DOHH2 (cell line): Measurements from ENCODE around the gene ATP8A2.

Experiments
- H3F3A ChIP-seq: fragments of 200-600 bp; sonication (generic), shearing (Covaris generic); 2 replicates; pipeline ENCODE4 v1.6.0; 2016; ENCODE audit warnings: antibody characterized with exemption, mild to moderate bottlenecking; ENCODE audit not compliant: control insufficient read depth, insufficient read depth
- H3K27ac ChIP-seq: fragments of 200-600 bp; sonication (generic); 2 replicates; pipeline ENCODE4 v1.5.1; 2014; ENCODE audit warnings: low read depth, mild to moderate bottlenecking, low read length, moderate library complexity
- H3K27me3 ChIP-seq: fragments of 200-600 bp; sonication (generic); 2 replicates; pipeline ENCODE4 v1.6.1; 2014; ENCODE audit warnings: mild to moderate bottlenecking, low read length, mixed read lengths; ENCODE audit not compliant: control insufficient read depth
- H3K36me3 ChIP-seq: fragments of 200-600 bp; sonication (generic); 2 replicates; pipeline ENCODE4 v1.6.1; 2014; ENCODE audit warnings: mild to moderate bottlenecking, low read length, moderate library complexity, mixed read lengths; ENCODE audit not compliant: control insufficient read depth
- H3K4me1 ChIP-seq: fragments of 200-600 bp; sonication (generic); 2 replicates; pipeline ENCODE4 v1.6.1; 2014; ENCODE audit warnings: mild to moderate bottlenecking, low read length, mixed read lengths; ENCODE audit not compliant: control insufficient read depth
- H3K4me2 ChIP-seq: fragments of 200-600 bp; sonication (generic); 2 replicates; pipeline ENCODE4 v1.6.0; 2014; ENCODE audit warnings: mild to moderate bottlenecking, low read length, moderate library complexity
- H3K4me3 ChIP-seq: fragments of 200-600 bp; sonication (generic); 2 replicates; pipeline ENCODE4 v1.5.1; 2014; ENCODE audit warnings: mild to moderate bottlenecking, low read length, mixed read lengths
- H3K79me2 ChIP-seq: fragments of 200-600 bp; sonication (generic); 2 replicates; pipeline ENCODE4 v1.6.1; 2014; ENCODE audit warnings: mild to moderate bottlenecking, low read length, mixed read lengths; ENCODE audit not compliant: control insufficient read depth
- H3K9me2 ChIP-seq: fragments of 200-600 bp; sonication (generic); replicated peaks from 2 replicates; pipeline ENCODE4 v1.6.1; 2014; ENCODE audit warnings: mild to moderate bottlenecking, low read length, mixed read lengths; ENCODE audit not compliant: control insufficient read depth
- H3K9me3 ChIP-seq: fragments of 200-600 bp; sonication (generic); 2 replicates; pipeline ENCODE4 v1.6.1; 2014; ENCODE audit warnings: antibody characterized with exemption, low read length, mixed read lengths; ENCODE audit not compliant: control insufficient read depth, insufficient read depth
- H4K20me1 ChIP-seq: fragments of 200-600 bp; sonication (generic); 2 replicates; pipeline ENCODE4 v1.6.0; 2014; ENCODE audit warnings: low read depth, mild to moderate bottlenecking, antibody characterized with exemption, low read length, moderate library complexity; ENCODE audit not compliant: control insufficient read depth, insufficient read depth
- EZH2phosphoT487 ChIP-seq: fragments of 200-600 bp; sonication (generic); IDR thresholded peaks from 2 replicates; pipeline ENCODE4 v1.6.1; 2017; ENCODE audit warnings: borderline replicate concordance, mild to moderate bottlenecking, antibody characterized with exemption, low read length, moderate library complexity, mixed read lengths
- TF ChIP-seq, protein P1 (sequence below): fragments of 200-600 bp; sonication (generic); IDR thresholded peaks from one replicate; pipeline ENCODE4 v1.5.1; 2014; ENCODE audit warnings: antibody characterized with exemption, mild to moderate bottlenecking, low read depth, low read length; ENCODE audit not compliant: poor library complexity, severe bottlenecking

Gene ATP8A2

DNA sequence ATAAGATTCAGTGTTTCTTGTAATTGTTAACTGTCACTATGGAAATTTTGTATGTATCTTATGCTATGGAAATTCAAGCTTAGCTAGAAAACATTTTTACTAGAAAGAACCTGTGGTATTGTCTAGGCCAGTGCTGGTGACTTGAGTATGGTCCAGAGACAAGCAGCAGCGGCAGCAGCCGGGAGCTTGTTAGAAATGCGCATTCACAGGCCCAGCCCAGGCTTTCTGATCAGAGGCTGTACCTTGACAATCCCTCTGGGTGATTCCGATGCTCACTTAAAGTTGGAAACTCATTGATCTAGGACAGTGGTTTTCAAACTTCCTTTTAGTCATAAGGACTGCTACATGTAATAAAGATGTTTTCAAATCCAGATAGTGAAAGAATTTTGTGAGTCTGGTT lies 392.6 kb downstream of the ATP8A2 start:
- Histone ChIP-seq H3K36me3 (no peaks in the 10 kb centered on the region), H3K9me2 (no peaks in the 10 kb centered on the region), H3K27me3 (no peaks in the 10 kb centered on the region), H3K4me1 (no peaks in the 10 kb centered on the region), H3K4me3 (no peak overlapping the region), H4K20me1 (no peaks in the 10 kb centered on the region), H3K4me2 (no peak overlapping the region), H3K79me2 (no peaks in the 10 kb centered on the region), H3K27ac (no peak overlapping the region), H3F3A (no peaks in the 10 kb centered on the region), H3K9me3 (no peaks in the 10 kb centered on the region)
- TF ChIP-seq, protein P1, sequence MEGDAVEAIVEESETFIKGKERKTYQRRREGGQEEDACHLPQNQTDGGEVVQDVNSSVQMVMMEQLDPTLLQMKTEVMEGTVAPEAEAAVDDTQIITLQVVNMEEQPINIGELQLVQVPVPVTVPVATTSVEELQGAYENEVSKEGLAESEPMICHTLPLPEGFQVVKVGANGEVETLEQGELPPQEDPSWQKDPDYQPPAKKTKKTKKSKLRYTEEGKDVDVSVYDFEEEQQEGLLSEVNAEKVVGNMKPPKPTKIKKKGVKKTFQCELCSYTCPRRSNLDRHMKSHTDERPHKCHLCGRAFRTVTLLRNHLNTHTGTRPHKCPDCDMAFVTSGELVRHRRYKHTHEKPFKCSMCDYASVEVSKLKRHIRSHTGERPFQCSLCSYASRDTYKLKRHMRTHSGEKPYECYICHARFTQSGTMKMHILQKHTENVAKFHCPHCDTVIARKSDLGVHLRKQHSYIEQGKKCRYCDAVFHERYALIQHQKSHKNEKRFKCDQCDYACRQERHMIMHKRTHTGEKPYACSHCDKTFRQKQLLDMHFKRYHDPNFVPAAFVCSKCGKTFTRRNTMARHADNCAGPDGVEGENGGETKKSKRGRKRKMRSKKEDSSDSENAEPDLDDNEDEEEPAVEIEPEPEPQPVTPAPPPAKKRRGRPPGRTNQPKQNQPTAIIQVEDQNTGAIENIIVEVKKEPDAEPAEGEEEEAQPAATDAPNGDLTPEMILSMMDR = no peak
- TF ChIP-seq EZH2phosphoT487 = no peak

DNA sequence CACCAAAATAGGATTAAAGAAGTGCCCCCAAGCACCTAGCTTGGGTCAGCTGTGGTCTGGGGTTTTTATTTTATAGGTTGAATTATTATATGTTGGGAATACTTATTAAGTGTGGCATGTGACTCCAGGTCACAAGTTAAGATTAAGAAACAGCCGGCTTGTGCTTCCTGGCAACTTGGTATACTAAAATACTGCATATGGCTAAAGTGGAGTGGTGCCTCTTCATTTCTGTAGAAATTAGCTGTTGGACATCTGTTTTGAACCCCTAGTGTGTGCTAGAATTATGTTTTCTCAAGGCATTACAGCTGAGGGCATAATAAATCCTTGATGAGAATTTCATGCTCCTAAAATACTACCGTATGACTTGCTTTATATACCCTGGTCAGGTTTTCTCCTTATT lies 393.5 kb downstream of the ATP8A2 start:
- Histone ChIP-seq H3K4me2 (no peak overlapping the region), H4K20me1 (no peaks in the 10 kb centered on the region), H3K9me2 (no peaks in the 10 kb centered on the region), H3K27me3 (no peaks in the 10 kb centered on the region), H3K36me3 (no peaks in the 10 kb centered on the region), H3K4me1 (no peaks in the 10 kb centered on the region), H3K27ac (no peak overlapping the region), H3K4me3 (no peak overlapping the region), H3F3A (no peaks in the 10 kb centered on the region), H3K79me2 (no peaks in the 10 kb centered on the region), H3K9me3 (no peaks in the 10 kb centered on the region)
- TF ChIP-seq, protein P1 = no peak
- no peak for TF ChIP-seq EZH2phosphoT487

DNA sequence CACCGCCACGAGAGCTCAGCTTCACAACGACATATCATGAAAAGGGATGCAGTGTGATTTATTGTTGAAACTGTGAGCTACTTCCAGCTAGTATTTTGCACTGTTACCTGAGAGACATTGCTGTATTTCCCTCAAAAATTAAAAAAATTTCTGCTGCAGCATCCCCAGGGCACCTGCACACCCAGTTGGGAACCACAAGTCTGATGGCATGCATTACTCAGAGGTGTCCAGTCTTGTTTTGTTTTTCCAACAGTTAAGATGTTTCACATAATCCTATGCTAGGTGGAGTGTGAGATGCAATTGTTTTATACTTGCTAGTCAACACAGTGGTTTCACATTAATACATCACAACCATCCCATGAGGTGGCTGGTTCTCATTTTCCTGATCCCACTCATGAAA lies 394.8 kb downstream of the ATP8A2 start:
- no peaks in the 10 kb centered on the region for H3K27me3 ChIP-seq
- H3F3A ChIP-seq = no peaks in the 10 kb centered on the region
- H3K27ac ChIP-seq = no peak overlapping the region
- no peaks in the 10 kb centered on the region for H3K4me1 ChIP-seq
- no peaks in the 10 kb centered on the region for H3K9me3 ChIP-seq
- H3K36me3 ChIP-seq = no peaks in the 10 kb centered on the region
- no peak overlapping the region for H3K4me2 ChIP-seq
- no peaks in the 10 kb centered on the region for H3K9me2 ChIP-seq
- H3K79me2 ChIP-seq = no peaks in the 10 kb centered on the region
- no peaks in the 10 kb centered on the region for H4K20me1 ChIP-seq
- no peak for TF ChIP-seq EZH2phosphoT487
- TF ChIP-seq, protein P1 = no peak
- H3K4me3 ChIP-seq = no peak overlapping the region

DNA sequence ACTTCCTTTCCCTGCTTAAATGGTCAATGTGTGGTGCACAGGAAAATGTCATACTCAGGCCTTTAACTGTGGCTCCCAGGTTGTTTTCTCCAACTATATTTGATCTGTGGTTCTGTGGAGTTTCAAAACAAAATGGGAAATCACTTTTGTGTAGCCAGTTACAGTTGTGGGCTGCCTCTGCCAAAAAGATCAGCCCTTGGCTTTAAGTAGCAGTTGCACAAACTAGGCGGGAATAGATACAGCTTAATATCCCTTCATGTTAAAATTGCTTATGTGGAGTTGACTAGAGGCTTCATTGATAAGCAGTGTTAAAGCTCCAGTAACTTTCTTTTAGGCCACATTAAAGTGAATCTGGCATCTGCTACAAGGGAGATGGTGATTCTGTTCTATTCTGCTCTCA lies 395.2 kb downstream of the ATP8A2 start:
- Histone ChIP-seq H3K4me1 (no peaks in the 10 kb centered on the region), H3K27ac (no peak overlapping the region), H3K4me3 (no peak overlapping the region), H3K4me2 (no peak overlapping the region), H3K79me2 (no peaks in the 10 kb centered on the region), H3K9me3 (no peaks in the 10 kb centered on the region), H3K36me3 (no peaks in the 10 kb centered on the region), H3K9me2 (no peaks in the 10 kb centered on the region), H4K20me1 (no peaks in the 10 kb centered on the region), H3K27me3 (no peaks in the 10 kb centered on the region), H3F3A (no peaks in the 10 kb centered on the region)
- TF ChIP-seq, protein P1 = no peak
- TF ChIP-seq EZH2phosphoT487 = no peak
